GM12878 (cell line): ENCODE results near the gene MROH2A. TPM values are rescaled to one million over a fixed set of nuclear protein-coding genes. Genes with fewer than 3 reads are reported as not detected.

Experiments used
- CHD4 ChIP-seq: fragments of 200-600 bp; sonication (generic); IDR thresholded peaks from 2 replicates; pipeline ENCODE4 v1.6.1; 2016; ENCODE audit warnings: mild to moderate bottlenecking
- CUX1 ChIP-seq: IDR thresholded peaks from 2 replicates; pipeline ENCODE4 v1.6.1; 2012; ENCODE audit warnings: improper control_type of control experiment, low read depth, low read length; ENCODE audit not compliant: insufficient replicate concordance
- EZH2 ChIP-seq: IDR thresholded peaks from 2 replicates; pipeline ENCODE4 v1.6.1; 2012; ENCODE audit warnings: low read depth, mild to moderate bottlenecking, control low read depth, inconsistent platforms, low read length, borderline replicate concordance; ENCODE audit not compliant: control insufficient read depth
- FOXK2 ChIP-seq: fragments of 450-650 bp; IDR thresholded peaks from 2 replicates; pipeline ENCODE4 v1.6.1; 2017; ENCODE audit warnings: mild to moderate bottlenecking, moderate library complexity
- NR2F1 ChIP-seq: fragments of 450-650 bp; conservative IDR thresholded peaks from 2 replicates; pipeline ENCODE4 v1.6.1; 2017; ENCODE audit warnings: mild to moderate bottlenecking
- SIX5 ChIP-seq: IDR thresholded peaks from 2 replicates; pipeline ENCODE4 v1.6.1; 2011; ENCODE audit warnings: mild to moderate bottlenecking, low read depth, low read length, moderate library complexity; ENCODE audit not compliant: severe bottlenecking
- SMAD1 ChIP-seq: fragments of 450-650 bp; IDR thresholded peaks from 2 replicates; pipeline ENCODE4 v1.6.1; 2018; ENCODE audit warnings: mild to moderate bottlenecking, low read depth; ENCODE audit not compliant: partially characterized antibody
- SPI1 ChIP-seq: IDR thresholded peaks from 2 replicates; pipeline ENCODE4 v1.6.1; 2011; ENCODE audit warnings: low read depth, mild to moderate bottlenecking, low read length, moderate library complexity, borderline replicate concordance; ENCODE audit not compliant: insufficient read depth
- SREBF2 ChIP-seq: IDR thresholded peaks from 2 replicates; pipeline ENCODE4 v1.6.1; 2012; ENCODE audit warnings: mild to moderate bottlenecking, low read length
- TARDBP ChIP-seq: IDR thresholded peaks from 2 replicates; pipeline ENCODE4 v1.6.1; 2016; ENCODE audit warnings: borderline replicate concordance
- YBX1 ChIP-seq: fragments of 450-650 bp; IDR thresholded peaks from 2 replicates; pipeline ENCODE4 v1.6.1; 2016; ENCODE audit warnings: antibody characterized with exemption
- ZNF384 ChIP-seq: IDR thresholded peaks from 2 replicates; pipeline ENCODE4 v1.6.1; 2012; ENCODE audit warnings: low read depth, mild to moderate bottlenecking, low read length, improper control_type of control experiment, borderline replicate concordance
- polyA plus RNA-seq, 11 experiments: library from polyadenylated mRNA; depleted of rRNA in 4 of 11; unstranded in 6 of 11; stranded (reverse) in 5 of 11; fragments of >200 nt; fragmentation: Nextera tagmentation in 4 of 11; fragmentation: Illumina TruSeq in 1 of 11; extraction: Ambion mirVana in 4 of 11; extraction: Trizol in 1 of 11; gene quantifications; 1 replicate in 1 of 11; 2 replicates in 10 of 11; pipeline versions ENCODE4 v1.2.1 to v1.2.3, GENCODE V29; 2011 to 2016; ENCODE audit warnings: inconsistent platforms in 2 of 11, missing spikeins in 2 of 11, low read depth in 1 of 11
- total RNA-seq, 4 experiments: library from RNA; depleted of rRNA in 3 of 4; stranded (reverse); fragments of >200 nt in 3 of 4; fragmentation: Illumina TruSeq in 1 of 4; extraction: Trizol in 1 of 4; gene quantifications; 2 replicates each; pipeline versions ENCODE4 v1.2.1 to v1.2.3, GENCODE V29; 2013 to 2021

MROH2A gene
- total and polyA plus RNA-seq, 10 of the 15 experiments (the other 5 are each of a cell fraction or from before 2014, with no cell fraction given), result not detected

GRCh38 chr2:233822101-233822771, 44.1 kb downstream of the MROH2A start (continued):
- TF ChIP-seq CUX1 (no peak), EZH2 (no peak), CHD4 (no peak), NR2F1 (no peak), SPI1 (no peak), ZNF384 (no peak), FOXK2 (no peak), YBX1 (no peak), TARDBP (no peak), SMAD1 (no peak), SREBF2 (no peak), SIX5 (no peak)
